KMS-11 (cell line): ENCODE results near the gene FALEC.

Experiments
- H2AFZ ChIP-seq: fragments of 200-600 bp; sonication (generic); 2 replicates; pipeline ENCODE4 v1.6.1; 2016; ENCODE audit warnings: antibody characterized with exemption, mixed run types, low read depth
- H3K27ac ChIP-seq: fragments of 200-600 bp; sonication (generic); 2 replicates; pipeline ENCODE4 v1.6.1; 2016; ENCODE audit warnings: mild to moderate bottlenecking, mixed run types
- H3K27me3 ChIP-seq: fragments of 200-600 bp; sonication (generic); 2 replicates; pipeline ENCODE4 v1.6.1; 2017; ENCODE audit warnings: mild to moderate bottlenecking, low read depth, mixed run types, moderate library complexity; ENCODE audit not compliant: insufficient read depth
- H3K36me3 ChIP-seq: fragments of 200-600 bp; sonication (generic); 2 replicates; pipeline ENCODE4 v1.6.1; 2017; ENCODE audit warnings: mild to moderate bottlenecking, mixed run types; ENCODE audit not compliant: insufficient read depth
- H3K4me1 ChIP-seq: fragments of 200-600 bp; sonication (generic); 2 replicates; pipeline ENCODE4 v1.6.1; 2016; ENCODE audit warnings: mild to moderate bottlenecking, low read depth, mixed run types; ENCODE audit not compliant: poor library complexity, severe bottlenecking
- H3K4me2 ChIP-seq: fragments of 200-600 bp; sonication (generic); 2 replicates; pipeline ENCODE4 v1.7.0; 2016; ENCODE audit warnings: mild to moderate bottlenecking, mixed run types
- H3K4me3 ChIP-seq: fragments of 200-600 bp; sonication (generic); IDR thresholded peaks from 2 replicates; pipeline ENCODE4 v1.6.1; 2017; ENCODE audit warnings: low read depth, low read length, mixed read lengths; ENCODE audit not compliant: insufficient read depth
- H3K79me2 ChIP-seq: fragments of 200-600 bp; sonication (generic); 2 replicates; pipeline ENCODE4 v1.6.1; 2016; ENCODE audit warnings: low read depth, mixed run types; ENCODE audit not compliant: insufficient read depth
- H3K9ac ChIP-seq: fragments of 200-600 bp; sonication (generic); 2 replicates; pipeline ENCODE4 v1.6.1; 2016; ENCODE audit warnings: mild to moderate bottlenecking, mixed run types
- H4K20me1 ChIP-seq: fragments of 200-600 bp; sonication (generic); 2 replicates; pipeline ENCODE4 v1.6.1; 2016; ENCODE audit warnings: mild to moderate bottlenecking, mixed run types; ENCODE audit not compliant: insufficient read depth
- CTCF ChIP-seq: fragments of 200-600 bp; sonication (generic); conservative IDR thresholded peaks from 2 replicates; pipeline ENCODE4 v1.6.1; 2017; ENCODE audit warnings: low read depth, mild to moderate bottlenecking, antibody characterized with exemption, low read length, moderate library complexity, mixed read lengths

Gene FALEC

GRCh38 chr1:150511551-150511950, 4.0 kb upstream of the FALEC start:
- TF ChIP-seq CTCF, result no peak
- peaks cover 12% of the 10 kb centered on the region for H3K4me1 ChIP-seq
- H2AFZ ChIP-seq, result no peak overlapping the region
- no peaks in the 10 kb centered on the region; the same call in 1 of the 2 replicates for H3K36me3 ChIP-seq
- no peak overlapping the region for H3K4me2 ChIP-seq
- H4K20me1 ChIP-seq, result no peaks in the 10 kb centered on the region
- H3K27ac ChIP-seq, result no peak overlapping the region
- H3K79me2 ChIP-seq, result no peaks in the 10 kb centered on the region
- no peak overlapping the region for H3K9ac ChIP-seq
- H3K4me3 ChIP-seq, result no peak overlapping the region
- H3K27me3 ChIP-seq, result no peaks in the 10 kb centered on the region

GRCh38 chr1:150511985-150512660, 3.4 kb upstream of the FALEC start:
- 0 out of 2 replicates have a peak, but pooled peaks cover 2% of the 10 kb centered on the region for H3K27me3 ChIP-seq
- no peaks in the 10 kb centered on the region; the same call in 1 of the 2 replicates for H3K36me3 ChIP-seq
- H3K4me2 ChIP-seq, result no peak overlapping the region
- H3K79me2 ChIP-seq, result no peaks in the 10 kb centered on the region
- no peak overlapping the region for H3K9ac ChIP-seq
- no peak overlapping the region for H2AFZ ChIP-seq
- H3K4me3 ChIP-seq, result no peak overlapping the region
- H3K27ac ChIP-seq, result no peak overlapping the region
- peaks cover 13% of the 10 kb centered on the region for H3K4me1 ChIP-seq
- TF ChIP-seq CTCF, result no peak
- H4K20me1 ChIP-seq, result no peaks in the 10 kb centered on the region

GRCh38 chr1:150512846-150513245, 2.7 kb upstream of the FALEC start:
- no peak overlapping the region for H3K4me3 ChIP-seq
- H3K79me2 ChIP-seq, result no peaks in the 10 kb centered on the region
- H3K27ac ChIP-seq, result no peak overlapping the region
- TF ChIP-seq CTCF, result no peak
- peaks cover 13% of the 10 kb centered on the region for H3K4me1 ChIP-seq
- H3K4me2 ChIP-seq, result no peak overlapping the region
- no peaks in the 10 kb centered on the region for H3K36me3 ChIP-seq
- H3K27me3 ChIP-seq, result 0 out of 2 replicates have a peak, but pooled peaks cover 2% of the 10 kb centered on the region
- no peaks in the 10 kb centered on the region for H4K20me1 ChIP-seq
- no peak overlapping the region for H2AFZ ChIP-seq
- no peak overlapping the region for H3K9ac ChIP-seq

GRCh38 chr1:150513351-150513791, 2.2 kb upstream of the FALEC start:
- 0 out of 2 replicates have a peak, but pooled peaks cover 2% of the 10 kb centered on the region for H3K27me3 ChIP-seq
- H3K79me2 ChIP-seq, result no peaks in the 10 kb centered on the region
- no peak overlapping the region for H3K4me3 ChIP-seq
- no peaks in the 10 kb centered on the region for H4K20me1 ChIP-seq
- no peak overlapping the region for H2AFZ ChIP-seq
- TF ChIP-seq CTCF, result no peak
- H3K36me3 ChIP-seq, result no peaks in the 10 kb centered on the region
- H3K4me2 ChIP-seq, result no peak overlapping the region
- no peak overlapping the region for H3K9ac ChIP-seq
- H3K27ac ChIP-seq, result no peak overlapping the region
- peaks cover 13% of the 10 kb centered on the region for H3K4me1 ChIP-seq
